Colonic mucosa (tissue), 4 donors: ENCODE data around the gene AFAP1L2. TPM values are rescaled to one million over a fixed set of nuclear protein-coding genes. Genes with fewer than 3 reads are reported as not detected.

Experiments used
- DNase-seq: peaks from one replicate; pipeline ENCODE4 v3.0.0-alpha.2; 2020
- H3K27ac ChIP-seq: fragments of 200-600 bp; one replicate; pipeline ENCODE4 v1.8.0; 2021
- H3K27me3 ChIP-seq: fragments of 200-600 bp; one replicate; pipeline ENCODE4 v1.8.0; 2021
- H3K36me3 ChIP-seq: fragments of 200-600 bp; one replicate; pipeline ENCODE4 v1.8.0; 2021
- H3K4me1 ChIP-seq: fragments of 200-600 bp; one replicate; pipeline ENCODE4 v1.8.0; 2021; ENCODE audit warnings: mild to moderate bottlenecking
- H3K4me3 ChIP-seq: fragments of 200-600 bp; one replicate; pipeline ENCODE4 v1.8.0; 2021
- H3K9ac ChIP-seq, 2 donors: one replicate each; pipeline ENCODE4 v1.7.0; 2013; ENCODE audit warnings: control low read depth in 2 of 2, low read depth in 2 of 2, low read length in 2 of 2
- H3K9me3 ChIP-seq: fragments of 200-600 bp; one replicate; pipeline ENCODE4 v1.8.0; 2021
- CTCF ChIP-seq: fragments of 200-600 bp; IDR thresholded peaks from one replicate; pipeline ENCODE4 v1.8.0; 2022; ENCODE audit warnings: antibody characterized with exemption, mild to moderate bottlenecking
- intact Hi-C: fragments of 100-400 bp; cut with DNase I; formaldehyde crosslinking; loops from one replicate; pipeline ENCODE4 v1.14.1; 2022
- total RNA-seq, 2 donors: library from RNA; stranded (reverse); fragmentation: NEBNext Ultra II Directional in 1 of 2; extraction: Animal tissue kit (Norgen Biotek cat#: 25700) in 1 of 2; gene quantifications; one replicate each; pipeline ENCODE4 v1.2.1, GENCODE V29; 2021
- donor health status: healthy.
- donor health status: DM: no; HTN: no; CAD: no.
- donor health status: DM: no; HTN: no; CAD: no.

The AFAP1L2 gene
- total RNA-seq, 2 donors from 2014 or later = 7.9 to 13.7 TPM

GRCh38 chr10:114289096-114289436 lies 115.2 kb downstream of the AFAP1L2 start:
- intact Hi-C loops = no loop called here
- H3K36me3 ChIP-seq = no peaks in the 10 kb centered on the region
- DNase-seq = no peak
- no peak overlapping the region for H3K27ac ChIP-seq
- H3K4me1 ChIP-seq = no peaks in the 10 kb centered on the region
- H3K27me3 ChIP-seq = no peaks in the 10 kb centered on the region
- no peak overlapping the region for H3K9ac ChIP-seq
- H3K9me3 ChIP-seq = no peaks in the 10 kb centered on the region
- TF ChIP-seq CTCF = no peak
- no peak overlapping the region for H3K4me3 ChIP-seq

DNA sequence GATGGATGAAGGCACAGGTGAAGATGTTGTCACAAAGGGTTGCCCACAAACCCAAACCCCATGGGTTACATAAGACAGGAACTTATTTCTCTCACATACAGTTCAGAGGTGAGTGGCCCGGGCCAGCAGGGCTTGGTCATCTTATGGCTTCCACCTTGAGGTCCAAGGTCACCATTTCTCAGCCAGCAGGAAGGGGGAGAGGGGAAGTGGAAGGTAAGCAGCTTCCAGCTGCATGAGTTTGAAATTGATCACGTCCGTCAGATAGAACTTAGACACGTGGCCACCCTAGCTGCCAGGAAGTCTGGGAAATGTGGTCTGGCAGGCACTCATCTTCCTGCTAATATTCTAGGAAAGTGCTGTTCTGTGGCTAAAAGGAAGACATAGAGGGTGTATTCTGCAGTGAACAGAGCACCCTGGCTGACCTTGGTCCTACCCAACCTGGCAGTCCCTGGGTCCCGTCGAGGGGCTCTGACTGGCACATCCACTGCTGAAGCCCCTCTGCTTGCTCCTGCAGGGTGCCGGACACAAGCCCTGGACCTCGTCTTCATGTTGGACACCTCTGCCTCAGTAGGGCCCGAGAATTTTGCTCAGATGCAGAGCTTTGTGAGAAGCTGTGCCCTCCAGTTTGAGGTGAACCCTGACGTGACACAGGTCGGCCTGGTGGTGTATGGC lies 115.7 kb downstream of the AFAP1L2 start:
- H3K9me3 ChIP-seq = no peaks in the 10 kb centered on the region
- no peak overlapping the region for H3K27ac ChIP-seq
- no peaks in the 10 kb centered on the region for H3K36me3 ChIP-seq
- TF ChIP-seq CTCF = no peak
- H3K27me3 ChIP-seq = peaks cover 4% of the 10 kb centered on the region
- H3K4me1 ChIP-seq = no peaks in the 10 kb centered on the region
- intact Hi-C loops = no loop called here
- DNase-seq = no peak
- H3K4me3 ChIP-seq = no peak overlapping the region
- H3K9ac ChIP-seq = no peak overlapping the region

DNA sequence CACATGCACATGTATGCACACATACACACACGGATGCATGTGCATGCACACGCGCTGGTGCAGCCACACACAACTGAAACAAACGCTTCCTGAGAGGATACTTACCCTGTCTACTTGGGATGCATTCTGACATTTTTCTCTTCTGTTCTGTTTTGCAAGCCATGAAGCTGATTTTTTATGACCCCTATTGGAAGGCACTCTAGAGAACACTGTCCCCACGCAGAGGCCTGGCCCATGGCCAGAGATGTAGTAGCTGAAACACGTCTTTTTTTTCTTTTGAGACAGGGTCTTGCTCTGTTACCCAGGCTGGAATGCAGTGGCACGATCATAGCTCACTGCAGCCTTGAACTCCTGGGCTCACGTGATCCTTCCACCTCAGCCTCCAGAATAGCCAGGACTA lies 117.4 kb downstream of the AFAP1L2 start:
- H3K27ac ChIP-seq = no peak overlapping the region
- DNase-seq = no peak
- no peak overlapping the region for H3K4me3 ChIP-seq
- peaks cover 7% of the 10 kb centered on the region for H3K27me3 ChIP-seq
- TF ChIP-seq CTCF = no peak
- no peaks in the 10 kb centered on the region for H3K4me1 ChIP-seq
- intact Hi-C loops = no loop called here
- no peak overlapping the region for H3K9ac ChIP-seq
- no peaks in the 10 kb centered on the region for H3K9me3 ChIP-seq
- H3K36me3 ChIP-seq = no peaks in the 10 kb centered on the region

- no peak for DNase-seq
These were observed 118.3 kb downstream of the AFAP1L2 start for GRCh38 chr10:114285961-114286441.

DNA sequence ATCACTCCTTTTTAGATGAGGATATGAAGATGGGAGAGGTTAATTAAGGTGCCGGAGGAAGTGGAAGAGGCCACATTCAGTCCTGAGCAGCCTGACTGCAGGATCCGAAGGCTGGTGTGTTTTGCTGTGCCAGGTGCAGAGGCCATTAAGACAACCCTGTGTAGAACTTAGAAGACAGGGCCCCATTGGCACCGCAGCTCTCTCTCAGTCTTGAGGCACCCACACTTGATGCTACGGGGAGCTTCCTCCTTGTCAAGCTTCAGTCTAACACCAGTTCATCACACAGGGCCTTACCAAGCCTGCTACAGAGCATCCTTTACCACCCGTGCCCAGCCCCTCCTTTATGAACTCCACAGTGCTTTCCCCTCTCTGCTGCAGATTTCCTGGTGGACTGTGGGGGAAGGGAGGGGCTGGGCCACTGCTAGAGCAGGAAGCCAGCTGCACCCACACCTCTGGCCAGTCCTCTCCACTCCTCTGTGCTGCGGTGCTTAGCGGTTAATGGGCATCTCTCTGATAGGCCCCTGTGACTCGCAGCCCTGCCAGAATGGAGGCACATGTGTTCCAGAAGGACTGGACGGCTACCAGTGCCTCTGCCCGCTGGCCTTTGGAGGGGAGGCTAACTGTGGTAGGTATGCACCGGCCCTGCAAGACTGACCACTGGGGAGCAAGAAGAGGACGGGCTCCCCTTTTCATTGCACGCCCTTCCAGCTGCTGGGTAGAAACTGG lies 119.8 kb downstream of the AFAP1L2 start:
- no peaks in the 10 kb centered on the region for H3K9me3 ChIP-seq
- intact Hi-C loops = no loop called here
- no peaks in the 10 kb centered on the region for H3K4me1 ChIP-seq
- H3K4me3 ChIP-seq = no peak overlapping the region
- no peaks in the 10 kb centered on the region for H3K36me3 ChIP-seq
- no peak overlapping the region for H3K27ac ChIP-seq
- no peak overlapping the region for H3K9ac ChIP-seq
- H3K27me3 ChIP-seq = peaks cover 7% of the 10 kb centered on the region
- no peak for TF ChIP-seq CTCF
- no peak for DNase-seq

More at GRCh38 chr10:114285961-114286441, 118.3 kb downstream of the AFAP1L2 start:
- H3K9ac ChIP-seq = no peak overlapping the region
- intact Hi-C loops = no loop called here
- peaks cover 7% of the 10 kb centered on the region for H3K27me3 ChIP-seq
- no peaks in the 10 kb centered on the region for H3K36me3 ChIP-seq
- H3K27ac ChIP-seq = no peak overlapping the region
- H3K4me1 ChIP-seq = no peaks in the 10 kb centered on the region
- H3K9me3 ChIP-seq = no peaks in the 10 kb centered on the region
- TF ChIP-seq CTCF = no peak
- H3K4me3 ChIP-seq = no peak overlapping the region
